GM21576 (cell line): ENCODE measurements around the gene POFUT2.

Experiments
- ATAC-seq: cut with Tn5 transposase; IDR thresholded peaks from one replicate; pipeline ENCODE4 v1.9.1; 2021; ENCODE audit warnings: mild to moderate bottlenecking, moderate library complexity; ENCODE audit not compliant: unreplicated experiment

POFUT2 gene

GRCh38 chr21:45264146-45264911, 23.4 kb downstream of the POFUT2 start:
- no peak for ATAC-seq

DNA sequence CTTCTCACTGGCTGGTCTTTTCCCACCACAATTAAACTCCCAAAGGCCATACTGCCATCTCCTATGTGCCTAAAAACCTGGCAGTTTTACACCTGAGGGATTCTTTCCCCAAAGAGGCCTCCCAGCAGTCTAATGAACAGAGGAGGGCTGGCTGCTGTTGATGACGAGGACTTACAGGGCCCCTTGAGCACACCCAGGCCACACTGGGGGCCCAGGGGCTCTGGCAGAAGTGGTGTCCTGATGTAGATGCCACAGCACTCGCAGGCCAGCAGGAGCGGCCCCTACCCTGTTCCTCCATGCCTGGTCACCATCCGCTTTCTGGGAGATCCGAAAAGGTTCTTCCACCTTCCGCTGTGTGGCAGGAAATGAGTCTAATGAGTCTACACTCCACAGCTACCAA, 24.2 kb downstream of the POFUT2 start:
- ATAC-seq = no peak

- no peak for ATAC-seq
Measured at GRCh38 chr21:45262616-45263015, 25.1 kb downstream of the POFUT2 start.

GRCh38 chr21:45262041-45262581, 25.6 kb downstream of the POFUT2 start:
- no peak for ATAC-seq

DNA sequence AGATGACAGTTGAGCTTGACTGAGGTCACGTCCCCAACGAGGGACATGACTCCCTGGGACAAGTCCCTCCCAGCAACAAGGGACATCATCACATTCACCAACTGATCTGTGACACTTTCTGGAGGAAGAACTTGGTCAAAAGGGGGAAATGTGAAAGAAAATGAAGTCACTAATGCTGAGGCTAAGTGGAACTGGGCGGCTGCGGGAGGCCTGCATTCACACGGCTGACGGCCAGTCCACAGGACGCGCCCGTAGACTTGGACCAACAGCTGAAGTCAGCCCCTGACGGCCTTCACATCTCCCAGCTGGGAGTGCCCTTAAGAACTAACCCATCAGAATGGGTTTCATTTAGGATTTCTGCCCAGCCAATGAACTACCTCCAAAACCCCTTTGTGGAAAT, 26.6 kb downstream of the POFUT2 start:
- ATAC-seq = no peak

DNA sequence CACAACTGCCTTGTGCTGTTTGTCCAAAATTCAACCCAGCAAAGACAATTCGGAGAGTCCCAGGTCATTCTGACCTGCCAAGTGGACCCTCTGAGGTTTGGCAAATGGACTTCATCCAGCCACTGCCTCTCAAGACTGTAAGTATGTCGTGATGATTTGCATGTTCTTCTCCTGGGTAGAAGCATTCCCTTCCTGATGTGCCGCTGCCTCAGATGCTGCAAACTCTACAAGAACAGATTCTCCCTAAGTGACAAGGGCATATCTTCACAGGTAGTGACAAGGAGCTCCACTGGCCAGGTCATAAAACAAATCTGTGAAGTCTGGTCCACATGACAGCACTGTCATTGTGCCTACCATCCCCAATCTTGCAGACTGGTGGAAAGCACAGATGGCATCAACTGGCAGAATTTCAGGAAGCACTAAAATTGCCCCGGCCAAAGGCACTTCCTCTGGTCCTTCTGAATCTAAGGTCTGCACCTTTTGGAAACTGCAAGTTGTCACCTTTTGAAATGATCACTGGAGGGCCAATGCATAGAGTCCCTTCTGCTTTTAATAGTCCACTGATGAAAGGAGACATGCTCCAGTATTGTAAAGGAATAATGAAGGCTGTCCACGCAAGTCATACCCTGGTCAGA, 27.4 kb downstream of the POFUT2 start:
- ATAC-seq = no peak

DNA sequence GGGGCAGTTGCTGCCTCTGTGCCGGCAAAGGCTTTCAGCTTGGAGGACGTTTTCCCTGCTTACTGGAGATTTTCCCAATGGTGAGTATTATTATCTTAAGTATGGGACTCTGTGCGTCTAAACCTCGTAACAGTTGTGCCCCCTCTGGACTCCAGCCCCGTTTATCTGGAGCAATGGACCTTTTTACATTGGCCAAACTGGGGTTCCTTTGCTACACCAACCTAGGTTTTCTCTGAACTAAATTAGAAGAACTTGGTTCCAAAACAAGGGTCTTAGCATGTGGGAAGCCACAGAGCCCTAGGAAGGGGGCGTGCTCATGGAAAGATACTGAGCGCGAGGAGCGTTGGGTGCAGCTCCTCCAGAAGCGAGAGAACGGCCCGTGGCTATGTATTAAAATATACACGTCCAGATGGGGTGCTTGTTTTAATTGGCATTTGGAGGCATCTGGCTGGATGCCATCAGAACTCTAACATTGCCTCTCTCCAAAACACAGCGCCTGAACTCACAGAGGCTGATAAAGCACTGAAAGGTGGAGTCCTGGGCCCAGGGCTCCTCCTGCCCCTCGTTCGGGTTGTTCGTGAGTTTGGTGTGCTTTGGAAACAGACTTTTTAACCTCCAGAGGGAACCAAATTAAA, 28.4 kb downstream of the POFUT2 start:
- ATAC-seq = no peak

- no peak for ATAC-seq
Measured at GRCh38 chr21:45258466-45258865, 29.2 kb downstream of the POFUT2 start.

DNA sequence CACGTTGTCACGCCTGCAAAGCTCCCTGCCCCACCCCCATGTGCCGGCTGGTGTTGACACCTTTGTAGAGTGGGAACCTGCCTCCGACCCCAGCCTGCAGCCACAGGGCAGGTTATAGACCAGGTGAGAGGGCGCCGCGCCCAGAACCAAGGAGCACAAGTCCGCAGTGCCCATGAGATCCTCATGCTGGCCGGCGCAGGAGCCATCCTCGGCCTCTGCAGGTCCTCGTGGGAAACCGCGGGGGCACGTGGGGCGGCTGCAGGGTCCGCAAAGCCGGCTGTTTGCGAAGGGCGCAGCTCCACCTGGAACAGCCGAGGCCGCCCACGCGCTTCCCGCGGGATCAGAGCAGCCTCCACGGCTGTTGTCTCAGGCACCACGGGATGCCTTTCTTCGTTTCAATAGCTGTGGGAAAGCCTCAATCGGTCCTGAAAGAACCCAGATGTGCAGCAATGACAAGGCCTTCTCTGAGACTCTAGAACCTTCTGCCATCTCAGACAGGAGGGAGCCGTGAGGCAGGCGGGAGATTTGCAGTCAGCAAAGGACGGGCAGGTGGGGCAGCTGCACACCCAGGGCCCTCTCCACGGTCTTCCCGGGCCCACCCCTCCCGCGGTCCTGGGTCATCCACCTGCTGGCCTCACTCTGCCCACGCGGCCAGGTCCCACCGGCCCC, 29.9 kb downstream of the POFUT2 start:
- ATAC-seq = no peak

- ATAC-seq = no peak
Measured at GRCh38 chr21:45256912-45257672, 30.6 kb downstream of the POFUT2 start.

GRCh38 chr21:45256021-45256911, 31.4 kb downstream of the POFUT2 start:
- ATAC-seq = no peak

DNA sequence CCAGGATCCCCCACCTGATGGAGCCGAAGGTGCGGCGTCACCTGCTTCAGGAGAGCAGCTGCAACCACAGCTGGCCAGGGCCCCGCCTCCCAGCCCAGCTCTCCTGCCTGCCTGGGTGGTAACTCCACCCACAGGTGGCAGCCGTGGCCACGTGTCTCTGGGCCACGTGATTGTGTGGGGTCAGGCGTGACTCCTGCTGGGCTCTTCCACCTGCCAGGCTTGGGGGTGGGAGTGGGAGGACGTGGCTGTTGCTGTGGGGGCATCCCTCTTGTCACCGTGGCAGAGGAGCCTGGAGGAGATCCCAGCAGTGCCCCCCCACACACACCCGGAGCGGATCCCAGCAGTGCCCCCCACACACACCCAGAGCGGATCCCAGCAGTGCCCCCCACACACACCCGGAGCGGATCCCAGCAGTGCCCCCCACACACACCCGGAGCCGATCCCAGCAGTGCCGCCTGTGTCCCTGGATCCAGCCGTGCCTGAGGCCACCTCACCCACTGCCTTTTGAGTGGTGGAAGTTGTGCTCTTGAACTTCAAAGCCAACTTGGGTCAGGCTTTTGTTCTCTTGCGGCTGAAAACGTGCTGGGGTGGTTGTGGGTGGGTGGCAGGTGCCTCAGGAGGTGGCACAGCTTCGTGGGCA, 32.2 kb downstream of the POFUT2 start:
- ATAC-seq = no peak

DNA sequence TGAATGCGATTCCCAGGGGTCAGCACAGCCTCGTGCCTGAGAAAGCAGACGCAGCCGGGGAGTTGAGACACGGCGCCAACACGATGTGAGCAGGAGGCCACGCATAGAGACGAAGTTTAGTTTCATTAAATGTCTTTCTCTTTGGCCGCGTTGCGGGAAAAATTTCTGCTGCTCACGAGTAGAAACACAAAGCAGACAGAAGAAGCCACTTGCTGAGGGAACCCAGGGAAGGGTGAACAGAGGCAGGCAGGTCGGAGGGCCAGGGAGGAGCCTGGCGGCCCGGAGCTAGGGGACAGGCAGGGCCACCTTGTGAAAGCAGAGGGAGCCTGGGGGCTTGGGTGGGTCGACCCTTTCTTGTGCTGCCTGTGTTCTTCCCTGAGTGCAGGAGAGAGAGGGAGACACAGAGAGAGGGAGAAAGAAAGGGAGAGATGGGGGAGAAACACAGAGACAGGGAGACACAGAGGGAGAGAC, 33.2 kb downstream of the POFUT2 start:
- no peak for ATAC-seq

GRCh38 chr21:45253633-45254459, 33.8 kb downstream of the POFUT2 start:
- no peak for ATAC-seq

- no peak for ATAC-seq
Measured at GRCh38 chr21:45253180-45253579, 34.5 kb downstream of the POFUT2 start.

DNA sequence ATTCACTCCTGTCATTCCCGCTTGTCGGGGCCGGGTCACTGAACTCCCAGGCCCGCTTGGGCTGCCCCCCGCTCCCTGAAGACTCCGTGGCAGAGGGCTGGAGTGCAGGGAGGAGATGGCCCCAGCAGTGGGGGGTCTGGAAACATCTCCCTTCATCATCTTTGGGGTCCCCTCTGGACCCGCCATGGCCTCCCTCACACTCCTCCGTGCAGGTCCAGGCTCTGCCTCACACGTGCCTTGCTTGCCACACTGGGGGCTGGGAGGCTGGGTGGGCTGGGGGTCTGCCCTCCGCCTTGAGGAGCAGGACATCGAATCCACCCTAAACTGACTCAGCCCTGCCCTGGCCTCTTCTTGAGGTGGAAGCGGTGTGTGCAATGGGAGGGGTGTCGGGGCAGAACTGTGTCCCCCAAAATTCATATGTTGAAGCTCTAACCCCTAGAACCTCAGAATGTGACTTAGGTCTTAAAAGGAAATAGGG, 35.2 kb downstream of the POFUT2 start:
- no peak for ATAC-seq

DNA sequence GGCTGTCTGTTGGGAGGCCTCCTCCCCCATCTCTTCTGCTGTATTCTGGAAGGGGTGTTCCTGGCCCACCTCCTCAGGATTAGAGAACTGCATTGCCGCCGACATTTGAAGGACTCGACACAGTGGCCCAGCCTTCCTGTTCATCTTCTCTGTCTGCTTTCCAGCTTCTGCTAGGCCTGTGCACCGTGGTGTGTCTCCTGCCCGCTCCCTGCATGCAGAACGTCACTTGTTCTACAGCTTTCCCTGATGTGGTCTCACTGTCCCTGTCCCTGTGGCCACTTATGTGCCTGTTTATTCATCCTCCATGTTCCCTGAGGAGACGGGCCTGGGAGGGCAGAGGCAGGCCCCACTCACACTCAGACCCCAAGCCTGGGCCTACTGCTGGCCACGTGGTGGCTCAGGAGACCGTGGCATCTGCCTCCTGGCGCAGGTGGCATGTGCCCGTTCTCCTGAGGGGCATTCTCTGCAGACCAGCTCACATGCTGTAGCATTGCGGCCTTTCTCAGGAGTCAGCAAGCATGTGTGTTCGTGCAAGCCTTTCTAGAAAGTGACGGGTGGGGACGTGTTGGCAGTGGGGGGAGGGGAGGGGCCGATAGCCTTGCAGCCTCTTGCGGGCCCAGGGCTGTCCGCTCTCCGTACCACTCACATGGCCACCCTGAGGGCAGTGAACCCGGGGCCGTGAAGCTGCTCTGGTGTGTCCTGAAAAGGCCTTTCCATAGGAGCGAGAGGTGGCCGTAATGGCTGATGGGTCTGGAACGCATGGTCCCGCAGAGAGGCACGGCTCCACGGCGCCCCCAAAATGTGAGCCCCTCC, 35.9 kb downstream of the POFUT2 start:
- no peak for ATAC-seq
